Hematopoietic multipotent progenitor cell treated with erythropoietin and hydrocortisone succinate and interleukin-3 and kit ligand, for 4 days (in vitro differentiated cells): Measurements from ENCODE around the gene QSER1.
A peak's percentile ranks its signal among the peaks of the same experiment; 100 is the strongest.
"Not testable (repeated sequence)": the region's sequence is repeated elsewhere in the genome, so short reads cannot be mapped to it uniquely, and the experiment has no call there.

Experiments
- DNase-seq: peaks from one replicate; pipeline ENCODE4 v3.0.0-alpha.2; 2015

QSER1 gene

GRCh38 chr11:33006010-33006409 lies 113.4 kb downstream of the QSER1 start:
- no peak for DNase-seq

GRCh38 chr11:33013755-33014154 lies 121.1 kb downstream of the QSER1 start:
- no peak for DNase-seq

- DNase-seq = peak; percentile 95
These were observed 123.3 kb downstream of the QSER1 start, which contains the start of gene DEPDC7 for GRCh38 chr11:33015621-33016551. DEPDC7 (plus strand) TSS chr11:33015878; CDS start chr11:33015956, 78 bp downstream.

GRCh38 chr11:33016654-33017053 lies 124.0 kb downstream of the QSER1 start:
- DNase-seq = no peak

- DNase-seq = no peak
These were observed 124.9 kb downstream of the QSER1 start for GRCh38 chr11:33017478-33017877.

- DNase-seq = no peak
These were observed 125.4 kb downstream of the QSER1 start for GRCh38 chr11:33017965-33018364.

GRCh38 chr11:33018840-33019239 lies 126.2 kb downstream of the QSER1 start:
- DNase-seq = no peak

- DNase-seq = no peak
These were observed 128.9 kb downstream of the QSER1 start for GRCh38 chr11:33021501-33021900.

- DNase-seq = no peak
These were observed 129.3 kb downstream of the QSER1 start for GRCh38 chr11:33021937-33022336.

- no peak for DNase-seq
These were observed 132.7 kb downstream of the QSER1 start for GRCh38 chr11:33025339-33025722.

- DNase-seq = no peak
These were observed 134.6 kb downstream of the QSER1 start for GRCh38 chr11:33027233-33027632.

GRCh38 chr11:33027846-33028536 lies 135.4 kb downstream of the QSER1 start:
- DNase-seq = no peak

GRCh38 chr11:33028537-33028914 lies 135.9 kb downstream of the QSER1 start:
- DNase-seq = no peak

- DNase-seq = not testable (repeated sequence)
These were observed 136.6 kb downstream of the QSER1 start for GRCh38 chr11:33029218-33029617.
